ENCODE measurements around the gene MST1.
"Not testable (repeated sequence)": the region's sequence is repeated elsewhere in the genome, so short reads cannot be mapped to it uniquely, and the experiment has no call there.

MST1 gene

DNA sequence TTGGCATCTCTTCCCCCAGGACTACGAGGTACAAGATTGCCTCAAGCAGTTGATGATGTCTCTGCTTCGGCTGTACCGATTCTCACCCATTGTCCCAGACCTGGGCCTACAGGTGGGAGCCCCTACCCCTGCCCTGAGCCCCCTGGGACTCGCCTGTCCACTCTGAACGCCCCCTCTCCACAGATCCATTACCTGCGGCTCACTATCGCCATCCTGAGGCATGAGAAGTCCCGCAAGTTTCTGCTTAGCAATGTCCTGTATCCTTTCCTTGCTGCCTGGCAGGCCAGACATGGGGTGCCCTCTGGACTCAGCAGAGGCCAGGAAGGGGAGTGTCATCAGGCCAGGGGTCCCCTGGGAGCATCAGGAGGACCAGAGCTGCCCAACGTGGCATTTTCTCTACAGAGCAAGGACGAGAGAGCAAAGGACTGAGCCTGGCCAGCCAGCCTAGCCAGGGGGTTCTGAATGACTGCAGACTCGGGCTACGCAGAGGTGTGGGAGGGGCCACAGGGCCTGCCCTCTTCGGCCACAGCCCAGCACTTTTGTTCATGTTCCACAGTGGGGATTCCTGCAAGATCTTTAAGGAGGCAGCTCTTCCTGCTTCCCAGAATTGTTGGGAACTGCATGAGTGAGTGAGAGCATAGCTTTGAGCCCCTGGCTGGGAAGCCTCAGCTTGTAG, 11.3 kb upstream of the MST1 start:
- Histone ChIP-seq H3K9ac (ENCODE audit: low read length in 2 of 2) (no peak overlapping the region), H3K4me3 (ENCODE audit: low read length in 2 of 2) (no peak overlapping the region), H3K27ac (ENCODE audit: low read length) (no peak overlapping the region), H3K4me1 (ENCODE audit: control insufficient read depth, insufficient read depth, low read length) (no peaks in the 10 kb centered on the region), H3K9me3 (ENCODE audit: control insufficient read depth in 2 of 2, low read length in 2 of 2) (no peaks in the 10 kb centered on the region), H3K27me3 (ENCODE audit: control insufficient read depth in 1 of 2, insufficient read depth in 2 of 2, low read length in 2 of 2) (no peaks in the 10 kb centered on the region), H3K36me3 (ENCODE audit: control insufficient read depth in 2 of 2, insufficient read depth in 2 of 2, low read length in 2 of 2) (peaks cover 8 to 19% of the 10 kb centered on the region in 2 donors)

- H3K27ac ChIP-seq (ENCODE audit: low read length) = no peak overlapping the region
- peaks cover 8 to 18% of the 10 kb centered on the region in 2 donors for H3K36me3 ChIP-seq (ENCODE audit: control insufficient read depth in 2 of 2, insufficient read depth in 2 of 2, low read length in 2 of 2)
- H3K4me1 ChIP-seq (ENCODE audit: control insufficient read depth, insufficient read depth, low read length) = no peaks in the 10 kb centered on the region
- no peak overlapping the region for H3K9ac ChIP-seq (ENCODE audit: low read length in 2 of 2)
- H3K4me3 ChIP-seq (ENCODE audit: low read length in 2 of 2) = no peak overlapping the region
- no peaks in the 10 kb centered on the region for H3K9me3 ChIP-seq (ENCODE audit: control insufficient read depth in 2 of 2, low read length in 2 of 2)
- H3K27me3 ChIP-seq (ENCODE audit: control insufficient read depth in 1 of 2, insufficient read depth in 2 of 2, low read length in 2 of 2) = no peaks in the 10 kb centered on the region
Measured at GRCh38 chr3:49700014-49700413, 10.7 kb upstream of the MST1 start.

- H3K4me3 ChIP-seq (ENCODE audit: low read length in 2 of 2) = no peak overlapping the region
- no peak overlapping the region for H3K9ac ChIP-seq (ENCODE audit: low read length in 2 of 2)
- H3K9me3 ChIP-seq (ENCODE audit: control insufficient read depth in 2 of 2, low read length in 2 of 2) = no peaks in the 10 kb centered on the region
- no peaks in the 10 kb centered on the region for H3K27me3 ChIP-seq (ENCODE audit: control insufficient read depth in 1 of 2, insufficient read depth in 2 of 2, low read length in 2 of 2)
- H3K27ac ChIP-seq (ENCODE audit: low read length) = no peak overlapping the region
- no peaks in the 10 kb centered on the region for H3K4me1 ChIP-seq (ENCODE audit: control insufficient read depth, insufficient read depth, low read length)
- peaks cover 8 to 18% of the 10 kb centered on the region in 2 donors for H3K36me3 ChIP-seq (ENCODE audit: control insufficient read depth in 2 of 2, insufficient read depth in 2 of 2, low read length in 2 of 2)
Measured at GRCh38 chr3:49699281-49699979, 10.2 kb upstream of the MST1 start.

DNA sequence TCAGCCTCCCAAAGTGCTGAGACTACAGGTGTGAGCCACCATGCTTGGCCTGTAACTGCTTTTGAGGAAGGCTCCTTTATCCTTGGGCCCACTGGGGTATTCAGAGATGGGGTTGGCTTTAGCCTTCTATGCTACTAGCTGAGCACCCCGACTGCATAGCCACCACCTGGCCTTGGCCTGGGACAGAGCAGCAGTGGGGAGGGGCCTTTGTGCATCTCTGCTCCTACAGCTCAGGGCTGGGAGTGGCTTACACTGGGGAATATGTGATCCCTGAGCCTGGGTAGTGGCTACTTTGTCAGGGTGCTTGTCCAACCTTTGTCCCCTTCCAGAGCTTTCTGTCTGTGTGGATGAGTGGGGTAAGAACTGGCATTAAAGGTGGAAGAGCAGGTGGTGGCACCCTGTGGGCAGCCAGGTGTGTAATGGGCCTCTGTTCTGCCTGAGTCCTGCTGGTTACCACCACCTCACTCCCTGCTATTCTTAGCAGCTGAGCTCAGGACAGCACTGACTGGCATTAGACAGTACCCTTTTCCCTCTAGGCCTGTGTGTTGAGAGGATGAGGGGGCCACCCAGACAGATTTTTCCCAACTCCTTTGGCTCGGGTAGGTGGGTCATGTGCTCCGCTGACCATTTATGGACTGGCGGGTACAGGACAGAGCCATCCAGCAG, 6.2 kb upstream of the MST1 start:
- H3K9ac ChIP-seq (ENCODE audit: low read length in 2 of 2); H3K27ac ChIP-seq (ENCODE audit: low read length); H3K4me3 ChIP-seq (ENCODE audit: low read length in 2 of 2); H3K9me3 ChIP-seq (ENCODE audit: control insufficient read depth in 2 of 2, low read length in 2 of 2); H3K36me3 ChIP-seq (ENCODE audit: control insufficient read depth in 2 of 2, insufficient read depth in 2 of 2, low read length in 2 of 2); H3K27me3 ChIP-seq (ENCODE audit: control insufficient read depth in 1 of 2, insufficient read depth in 2 of 2, low read length in 2 of 2); H3K4me1 ChIP-seq (ENCODE audit: control insufficient read depth, insufficient read depth, low read length): not testable (repeated sequence)

- H3K9me3 ChIP-seq (ENCODE audit: control insufficient read depth in 2 of 2, low read length in 2 of 2); H3K9ac ChIP-seq (ENCODE audit: low read length in 2 of 2); H3K36me3 ChIP-seq (ENCODE audit: control insufficient read depth in 2 of 2, insufficient read depth in 2 of 2, low read length in 2 of 2); H3K27me3 ChIP-seq (ENCODE audit: control insufficient read depth in 1 of 2, insufficient read depth in 2 of 2, low read length in 2 of 2); H3K27ac ChIP-seq (ENCODE audit: low read length); H3K4me3 ChIP-seq (ENCODE audit: low read length in 2 of 2): not testable (repeated sequence)
- H3K4me1 ChIP-seq (ENCODE audit: control insufficient read depth, insufficient read depth, low read length) = peaks cover 12% of the 10 kb centered on the region
Measured at GRCh38 chr3:49694409-49695070, 5.3 kb upstream of the MST1 start.

- not testable (repeated sequence) for H3K9me3 ChIP-seq (ENCODE audit: control insufficient read depth in 2 of 2, low read length in 2 of 2); H3K36me3 ChIP-seq (ENCODE audit: control insufficient read depth in 2 of 2, insufficient read depth in 2 of 2, low read length in 2 of 2); H3K27me3 ChIP-seq (ENCODE audit: control insufficient read depth in 1 of 2, insufficient read depth in 2 of 2, low read length in 2 of 2); H3K4me3 ChIP-seq (ENCODE audit: low read length in 2 of 2); H3K27ac ChIP-seq (ENCODE audit: low read length)
- Histone ChIP-seq H3K9ac (ENCODE audit: low read length in 2 of 2) (peak overlapping the region in 1 of 2 donors; percentile 51), H3K4me1 (ENCODE audit: control insufficient read depth, insufficient read depth, low read length) (peaks cover 23% of the 10 kb centered on the region)
Measured at GRCh38 chr3:49691481-49691880, 2.2 kb upstream of the MST1 start.

- not testable (repeated sequence) for H3K4me3 ChIP-seq (ENCODE audit: low read length in 2 of 2); H3K36me3 ChIP-seq (ENCODE audit: control insufficient read depth in 2 of 2, insufficient read depth in 2 of 2, low read length in 2 of 2); H3K27me3 ChIP-seq (ENCODE audit: control insufficient read depth in 1 of 2, insufficient read depth in 2 of 2, low read length in 2 of 2); H3K27ac ChIP-seq (ENCODE audit: low read length); H3K9me3 ChIP-seq (ENCODE audit: control insufficient read depth in 2 of 2, low read length in 2 of 2)
- peak overlapping the region in 1 of 2 donors; percentile 4 for H3K9ac ChIP-seq (ENCODE audit: low read length in 2 of 2)
- peaks cover 26% of the 10 kb centered on the region for H3K4me1 ChIP-seq (ENCODE audit: control insufficient read depth, insufficient read depth, low read length)
Measured at GRCh38 chr3:49690856-49691255, 1.6 kb upstream of the MST1 start.

GRCh38 chr3:49689908-49690624, 792 bp upstream of the MST1 start:
- not testable (repeated sequence) for H3K9me3 ChIP-seq (ENCODE audit: control insufficient read depth in 2 of 2, low read length in 2 of 2); H3K36me3 ChIP-seq (ENCODE audit: control insufficient read depth in 2 of 2, insufficient read depth in 2 of 2, low read length in 2 of 2); H3K27me3 ChIP-seq (ENCODE audit: control insufficient read depth in 1 of 2, insufficient read depth in 2 of 2, low read length in 2 of 2)
- Histone ChIP-seq H3K9ac (ENCODE audit: low read length in 2 of 2) (peak overlapping the region; percentile 85 to 93), H3K4me1 (ENCODE audit: control insufficient read depth, insufficient read depth, low read length) (peaks cover 26% of the 10 kb centered on the region), H3K27ac (ENCODE audit: low read length) (peak overlapping the region; percentile 46), H3K4me3 (ENCODE audit: low read length in 2 of 2) (peak overlapping the region; percentile 81 to 96)

- not testable (repeated sequence) for H3K27me3 ChIP-seq (ENCODE audit: control insufficient read depth in 1 of 2, insufficient read depth in 2 of 2, low read length in 2 of 2); H3K9me3 ChIP-seq (ENCODE audit: control insufficient read depth in 2 of 2, low read length in 2 of 2); H3K27ac ChIP-seq (ENCODE audit: low read length); H3K36me3 ChIP-seq (ENCODE audit: control insufficient read depth in 2 of 2, insufficient read depth in 2 of 2, low read length in 2 of 2)
- Histone ChIP-seq H3K4me3 (ENCODE audit: low read length in 2 of 2) (peak overlapping the region; percentile 81 to 96), H3K9ac (ENCODE audit: low read length in 2 of 2) (peak overlapping the region; percentile 85 to 93), H3K4me1 (ENCODE audit: control insufficient read depth, insufficient read depth, low read length) (peaks cover 26% of the 10 kb centered on the region)
Measured at GRCh38 chr3:49688338-49689045, 782 bp downstream of the MST1 start.

DNA sequence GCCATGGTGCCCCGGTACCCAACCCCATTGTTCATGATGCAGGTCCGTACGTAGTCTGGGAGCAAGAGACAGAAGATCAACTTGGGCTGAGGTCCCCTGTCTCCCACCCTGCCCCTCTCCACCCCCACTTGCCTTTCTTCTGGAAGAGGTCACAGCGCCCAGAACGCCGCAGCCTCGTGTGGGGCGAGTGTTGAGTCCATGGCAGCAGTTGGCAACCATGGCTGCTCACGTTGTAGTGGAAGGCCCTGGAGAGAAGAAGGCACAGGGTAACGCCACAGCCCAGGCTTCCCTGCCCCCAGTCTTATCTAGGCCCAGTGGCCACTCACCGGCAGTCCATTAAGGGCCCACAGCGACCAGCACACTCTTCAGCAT, 1.9 kb downstream of the MST1 start:
- H3K36me3 ChIP-seq (ENCODE audit: control insufficient read depth in 2 of 2, insufficient read depth in 2 of 2, low read length in 2 of 2) = peaks cover 11 to 13% of the 10 kb centered on the region in 2 donors
- not testable (repeated sequence) for H3K27me3 ChIP-seq (ENCODE audit: control insufficient read depth in 1 of 2, insufficient read depth in 2 of 2, low read length in 2 of 2); H3K9me3 ChIP-seq (ENCODE audit: control insufficient read depth in 2 of 2, low read length in 2 of 2); H3K4me3 ChIP-seq (ENCODE audit: low read length in 2 of 2); H3K27ac ChIP-seq (ENCODE audit: low read length); H3K9ac ChIP-seq (ENCODE audit: low read length in 2 of 2)
- H3K4me1 ChIP-seq (ENCODE audit: control insufficient read depth, insufficient read depth, low read length) = peaks cover 26% of the 10 kb centered on the region

Measured in stomach smooth muscle (tissue), 2 donors.